ENCODE data around the gene C3orf22. TPM values are rescaled to one million over a fixed set of nuclear protein-coding genes. Genes with fewer than 3 reads are reported as not detected.

The C3orf22 gene
- polyA plus RNA-seq, 3 donors = not detected

DNA sequence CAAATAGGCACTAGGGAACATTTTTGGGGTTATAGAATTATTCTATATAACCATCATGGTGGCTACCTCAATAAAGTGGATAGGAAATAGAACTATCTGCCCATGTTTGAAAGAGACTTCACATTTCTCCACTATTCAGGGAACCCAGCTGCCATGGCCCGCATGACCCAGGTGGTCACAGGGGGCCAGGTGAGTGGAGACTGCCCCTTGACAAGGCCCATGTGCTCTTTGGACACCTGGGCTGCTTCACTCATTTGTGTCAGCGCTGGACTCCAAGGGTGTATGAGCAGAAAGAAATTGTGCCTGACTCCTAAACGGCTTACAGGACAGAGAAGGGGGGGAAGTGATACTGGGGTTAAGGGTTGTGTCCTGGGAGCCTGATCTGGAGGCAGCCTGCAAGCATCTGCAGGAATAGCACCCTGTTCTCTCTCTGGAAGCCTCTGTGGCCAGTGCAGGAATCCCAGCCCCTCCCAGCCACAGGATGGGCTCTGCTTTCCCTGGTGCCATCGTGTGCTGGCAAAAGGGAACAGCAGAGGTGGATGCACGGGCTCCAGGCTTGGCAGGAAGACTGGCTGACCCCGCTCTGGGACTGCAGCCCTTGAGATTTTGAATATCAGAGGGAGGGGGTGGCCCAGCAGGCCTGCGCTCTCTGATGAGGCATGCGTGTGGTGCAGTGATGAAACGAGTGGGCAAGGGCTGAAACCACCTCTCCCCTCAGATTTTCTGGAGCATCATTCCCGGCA, 9.1 kb upstream of the C3orf22 start:
- H3K27ac Mint-ChIP-seq = no peak overlapping the region
- no peaks in the 10 kb centered on the region for H4K20me1 ChIP-seq (ENCODE audit: insufficient read depth, low read length)
- TF ChIP-seq, protein P1, sequence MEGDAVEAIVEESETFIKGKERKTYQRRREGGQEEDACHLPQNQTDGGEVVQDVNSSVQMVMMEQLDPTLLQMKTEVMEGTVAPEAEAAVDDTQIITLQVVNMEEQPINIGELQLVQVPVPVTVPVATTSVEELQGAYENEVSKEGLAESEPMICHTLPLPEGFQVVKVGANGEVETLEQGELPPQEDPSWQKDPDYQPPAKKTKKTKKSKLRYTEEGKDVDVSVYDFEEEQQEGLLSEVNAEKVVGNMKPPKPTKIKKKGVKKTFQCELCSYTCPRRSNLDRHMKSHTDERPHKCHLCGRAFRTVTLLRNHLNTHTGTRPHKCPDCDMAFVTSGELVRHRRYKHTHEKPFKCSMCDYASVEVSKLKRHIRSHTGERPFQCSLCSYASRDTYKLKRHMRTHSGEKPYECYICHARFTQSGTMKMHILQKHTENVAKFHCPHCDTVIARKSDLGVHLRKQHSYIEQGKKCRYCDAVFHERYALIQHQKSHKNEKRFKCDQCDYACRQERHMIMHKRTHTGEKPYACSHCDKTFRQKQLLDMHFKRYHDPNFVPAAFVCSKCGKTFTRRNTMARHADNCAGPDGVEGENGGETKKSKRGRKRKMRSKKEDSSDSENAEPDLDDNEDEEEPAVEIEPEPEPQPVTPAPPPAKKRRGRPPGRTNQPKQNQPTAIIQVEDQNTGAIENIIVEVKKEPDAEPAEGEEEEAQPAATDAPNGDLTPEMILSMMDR (IDR thresholded peaks at IDR 0.05) = no peak
- peaks cover 0 to under 1% (median 0%) of the 10 kb centered on the region in 7 donors for H3K9me3 Mint-ChIP-seq
- H3K36me3 Mint-ChIP-seq = no peaks in the 10 kb centered on the region
- no peaks in the 10 kb centered on the region for H3K9me3 ChIP-seq (replicated peaks in 1 of 2; ENCODE audit: control insufficient read depth in 1 of 2, insufficient read depth in 1 of 2, low read length in 2 of 2)
- H3K27ac ChIP-seq (ENCODE audit: low read depth in 1 of 2, low read length in 2 of 2) = no peak overlapping the region
- intact Hi-C loops (cut with micrococcal nuclease) = no loop called here
- H3K27me3 Mint-ChIP-seq (ENCODE audit: low read depth in 3 of 3) = peaks cover 0 to 2% (median 0%) of the 10 kb centered on the region in 3 donors
- H3K4me2 ChIP-seq (replicated peaks; ENCODE audit: extremely low read depth, low read length, poor library complexity, severe bottlenecking) = no peak overlapping the region
- no peaks in the 10 kb centered on the region for H3K27me3 ChIP-seq (ENCODE audit: control insufficient read depth in 2 of 2, insufficient read depth in 2 of 2, low read length in 2 of 2)
- no peak overlapping the region for H3K4me3 Mint-ChIP-seq
- H2AFZ ChIP-seq (ENCODE audit: insufficient read depth, low read depth, low read length, poor library complexity, severe bottlenecking) = no peak overlapping the region
- no peak overlapping the region for H3K9ac ChIP-seq (ENCODE audit: insufficient read depth, low read length, poor library complexity, severe bottlenecking)
- H3K36me3 ChIP-seq (replicated peaks in 1 of 2; ENCODE audit: control insufficient read depth in 1 of 2, insufficient read depth in 2 of 2, low read length in 2 of 2) = no peaks in the 10 kb centered on the region
- H3K79me2 ChIP-seq (ENCODE audit: insufficient read depth, low read length) = no peaks in the 10 kb centered on the region
- WGBS (ENCODE audit: insufficient coverage) = 78% methylated on average over 7 of the region's 10 CpGs
- no peak overlapping the region for H3K4me3 ChIP-seq (replicated peaks in 1 of 3; ENCODE audit: low read depth in 2 of 3, low read length in 3 of 3)
- no peak for DNase-seq
- no peaks in the 10 kb centered on the region for H3K4me1 Mint-ChIP-seq
- no peaks in the 10 kb centered on the region for H3K4me1 ChIP-seq (ENCODE audit: control insufficient read depth in 1 of 2, insufficient read depth in 2 of 2, low read length in 2 of 2)

DNA sequence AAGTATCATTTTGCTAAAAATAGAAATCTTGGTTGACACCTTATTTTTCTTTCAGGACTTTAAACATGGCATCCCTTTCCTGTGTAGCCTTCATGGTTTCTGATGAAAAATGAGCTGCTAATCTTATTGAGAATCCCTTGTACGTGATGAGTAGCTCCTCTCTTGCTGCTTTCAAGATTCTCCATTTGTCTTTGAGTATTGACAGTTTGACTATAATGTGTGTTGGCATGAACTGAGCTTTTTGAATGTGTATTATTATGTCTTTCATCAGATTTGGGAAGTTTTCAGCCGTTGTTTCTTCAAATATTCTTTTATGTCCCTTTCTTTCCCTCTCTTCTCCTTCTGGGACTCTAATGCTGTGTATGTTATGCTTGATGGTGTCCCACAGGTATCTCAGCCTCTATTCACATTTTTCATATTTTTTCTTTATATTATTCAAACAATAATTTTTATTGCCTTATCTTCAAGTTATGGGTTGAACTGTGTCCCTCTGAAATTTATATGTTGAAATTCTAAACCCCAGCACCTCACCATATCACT, 4.1 kb upstream of the C3orf22 start:
- no peak for DNase-seq
- intact Hi-C loops (cut with micrococcal nuclease) = no loop called here

More for the DNA sequence above, 4.1 kb upstream of the C3orf22 start:
- WGBS (ENCODE audit: insufficient coverage) = 100% methylated on average over 1 of the region's 2 CpGs
- Histone ChIP-seq H3K4me2 (replicated peaks; ENCODE audit: extremely low read depth, low read length, poor library complexity, severe bottlenecking) (no peak overlapping the region), H3K79me2 (ENCODE audit: insufficient read depth, low read length) (no peaks in the 10 kb centered on the region), H3K36me3 (replicated peaks in 1 of 2; ENCODE audit: control insufficient read depth in 1 of 2, insufficient read depth in 2 of 2, low read length in 2 of 2) (no peaks in the 10 kb centered on the region), H3K27ac (ENCODE audit: low read depth in 1 of 2, low read length in 2 of 2) (no peak overlapping the region), H3K4me3 (replicated peaks in 1 of 3; ENCODE audit: low read depth in 2 of 3, low read length in 3 of 3) (no peak overlapping the region), H3K4me1 (ENCODE audit: control insufficient read depth in 1 of 2, insufficient read depth in 2 of 2, low read length in 2 of 2) (no peaks in the 10 kb centered on the region), H3K27me3 (ENCODE audit: control insufficient read depth in 2 of 2, insufficient read depth in 2 of 2, low read length in 2 of 2) (no peaks in the 10 kb centered on the region), H3K9me3 (replicated peaks in 1 of 2; ENCODE audit: control insufficient read depth in 1 of 2, insufficient read depth in 1 of 2, low read length in 2 of 2) (no peaks in the 10 kb centered on the region), H3K9ac (ENCODE audit: insufficient read depth, low read length, poor library complexity, severe bottlenecking) (no peak overlapping the region), H4K20me1 (ENCODE audit: insufficient read depth, low read length) (no peaks in the 10 kb centered on the region), H2AFZ (ENCODE audit: insufficient read depth, low read depth, low read length, poor library complexity, severe bottlenecking) (no peak overlapping the region)
- Mint-ChIP-seq H3K27ac (no peak overlapping the region), H3K27me3 (ENCODE audit: low read depth in 3 of 3) (peaks cover 0 to 6% (median 0%) of the 10 kb centered on the region in 3 donors), H3K36me3 (no peaks in the 10 kb centered on the region), H3K4me3 (no peak overlapping the region), H3K4me1 (no peaks in the 10 kb centered on the region), H3K9me3 (peaks cover 0 to 4% (median 2%) of the 10 kb centered on the region in 7 donors)
- TF ChIP-seq, protein P1 (IDR thresholded peaks at IDR 0.05) = no peak
